Thyroid gland (tissue), 4 donors: ENCODE results near the gene TMEM120B.

Experiments
- CTCF ChIP-seq, 6 experiments: fragments of 200-600 bp in 3 of 6; fragments of 450-650 bp in 3 of 6; sonication (generic) in 3 of 6; IDR thresholded peaks; one replicate each; pipeline ENCODE4 v1.5.1; 2016 to 2019; ENCODE audit warnings: antibody characterized with exemption in 6 of 6, mild to moderate bottlenecking in 2 of 6, inconsistent platforms in 1 of 6, moderate library complexity in 1 of 6
- POLR2A ChIP-seq, 2 donors: fragments of 450-650 bp; IDR thresholded peaks; one replicate each; pipeline ENCODE4 v1.6.1; 2017; ENCODE audit warnings: antibody characterized with exemption in 2 of 2, mild to moderate bottlenecking in 2 of 2, moderate library complexity in 1 of 2

GRCh38 chr12:121688966-121689365, 23.6 kb upstream of the TMEM120B start:
- TF ChIP-seq POLR2A (IDR thresholded peaks at IDR 0.05), result no peak
- TF ChIP-seq CTCF (IDR thresholded peaks at IDR 0.05), result no peak
